ENCODE data around the gene ECHDC3. TPM values are rescaled to one million over a fixed set of nuclear protein-coding genes. Genes with fewer than 3 reads are reported as not detected.

The ECHDC3 gene
- total and polyA plus RNA-seq, 2 of the 13 experiments (the other 11 are each of a cell fraction or from before 2014, with no cell fraction given), result not detected

- TF ChIP-seq ZSCAN31 (CRISPR knock-in tag; IDR thresholded peaks at IDR 0.05; ENCODE audit: low read depth), result no peak; the same call in 1 of the 2 replicates
- TF ChIP-seq ZNF747 (CRISPR knock-in tag; IDR thresholded peaks at IDR 0.05; ENCODE audit: borderline replicate concordance), result 0 out of 2 replicates have a peak, but pooled peaks have one; percentile 30
- TF ChIP-seq UBTF (CRISPR knock-in tag; IDR thresholded peaks at IDR 0.05), result peak; percentile 41; the same call in 1 of the 2 replicates
- no peak for TF ChIP-seq RELA (CRISPR knock-in tag; IDR thresholded peaks at IDR 0.05)
- 0 out of 2 replicates have a peak, but pooled peaks have one; percentile 18 for TF ChIP-seq HOMEZ (CRISPR knock-in tag; IDR thresholded peaks at IDR 0.05; ENCODE audit: low read depth)
- no peak for TF ChIP-seq CBFB (CRISPR knock-in tag; IDR thresholded peaks at IDR 0.05)
- TF ChIP-seq NCOA2 (CRISPR knock-in tag; IDR thresholded peaks at IDR 0.05), result peak; percentile 37; the same call in 1 of the 2 replicates
- TF ChIP-seq GFI1 (CRISPR knock-in tag; IDR thresholded peaks at IDR 0.05; ENCODE audit: borderline replicate concordance), result no peak
- no peak for TF ChIP-seq HMGXB4 (CRISPR knock-in tag; IDR thresholded peaks at IDR 0.05; ENCODE audit: borderline replicate concordance in 1 of 2, low read depth in 1 of 2)
- 0 out of 2 replicates have a peak, but pooled peaks have one; percentile 8 for TF ChIP-seq ARID2 (CRISPR knock-in tag; IDR thresholded peaks at IDR 0.05; ENCODE audit: borderline replicate concordance)
- 0 out of 2 replicates have a peak, but pooled peaks have one; percentile 34 for TF ChIP-seq ZNF362 (CRISPR knock-in tag; IDR thresholded peaks at IDR 0.05; ENCODE audit: borderline replicate concordance)
- TF ChIP-seq ZFY (CRISPR knock-in tag; IDR thresholded peaks at IDR 0.05), result peak; percentile 18; the same call in 1 of the 2 replicates
- TF ChIP-seq JUN (CRISPR knock-in tag; IDR thresholded peaks at IDR 0.05), result peak; percentile 47; the same call in 1 of the 2 replicates
- no peak for TF ChIP-seq PHF20 (CRISPR knock-in tag; IDR thresholded peaks at IDR 0.05)
- TF ChIP-seq ZNF451 (CRISPR knock-in tag; IDR thresholded peaks at IDR 0.05), result no peak
- peak; percentile 30; the same call in 1 of the 2 replicates for TF ChIP-seq ARID4A (CRISPR knock-in tag; IDR thresholded peaks at IDR 0.05; ENCODE audit: borderline replicate concordance)
- no peak for TF ChIP-seq ZNF549 (CRISPR knock-in tag; IDR thresholded peaks at IDR 0.05)
Measured at GRCh38 chr10:11793762-11794479, 51.7 kb downstream of the ECHDC3 start (continued).

Data from HepG2 (cell line).